Astrocyte (in vitro differentiated cells and primary cell): Measurements from ENCODE around the gene BORCS5. TPM values are rescaled to one million over a fixed set of nuclear protein-coding genes. Genes with fewer than 3 reads are reported as not detected.

Experiments
- DNase-seq: peaks from one replicate; pipeline ENCODE4 v3.0.0-alpha.2; 2010; ENCODE audit warnings: low read depth
- FAIRE-seq: peaks from 2 replicates; lab custom pipeline; 2011; peaks lifted over from hg19 to GRCh38; lab: Jason Lieb, UNC
- H2AFZ ChIP-seq: 2 replicates; pipeline ENCODE4 v1.6.0; 2012; ENCODE audit warnings: low read depth, low read length, inconsistent platforms
- H3K27ac ChIP-seq: 2 replicates; pipeline ENCODE4 v1.5.1; 2011; ENCODE audit warnings: low read depth, low read length, inconsistent platforms
- H3K27me3 ChIP-seq: 2 replicates; pipeline ENCODE4 v1.6.0; 2011; ENCODE audit warnings: low read length, inconsistent platforms; ENCODE audit not compliant: insufficient read depth
- H3K36me3 ChIP-seq: 2 replicates; pipeline ENCODE4 v1.5.1; 2011; ENCODE audit warnings: low read length, inconsistent platforms; ENCODE audit not compliant: insufficient read depth
- H3K4me1 ChIP-seq: 2 replicates; pipeline ENCODE4 v1.5.1; 2011; ENCODE audit warnings: low read length, inconsistent platforms; ENCODE audit not compliant: insufficient read depth
- H3K4me2 ChIP-seq: 2 replicates; pipeline ENCODE4 v1.6.0; 2012; ENCODE audit warnings: low read length, inconsistent platforms
- H3K4me3 ChIP-seq: 2 replicates; pipeline ENCODE4 v1.5.1; 2011; ENCODE audit warnings: low read depth, mild to moderate bottlenecking, low read length, inconsistent platforms; ENCODE audit not compliant: insufficient read depth
- H3K79me2 ChIP-seq: 2 replicates; pipeline ENCODE4 v1.6.0; 2012; ENCODE audit warnings: mild to moderate bottlenecking, low read length, inconsistent platforms; ENCODE audit not compliant: insufficient read depth
- H3K9ac ChIP-seq: 2 replicates; pipeline ENCODE4 v1.6.0; 2012; ENCODE audit warnings: mild to moderate bottlenecking, low read length, inconsistent platforms
- H3K9me3 ChIP-seq: 2 replicates; pipeline ENCODE4 v1.5.1; 2012; ENCODE audit warnings: low read depth, mild to moderate bottlenecking, low read length, inconsistent platforms; ENCODE audit not compliant: insufficient read depth
- H4K20me1 ChIP-seq: 2 replicates; pipeline ENCODE4 v1.6.0; 2012; ENCODE audit warnings: low read length, inconsistent platforms; ENCODE audit not compliant: insufficient read depth
- H3K27ac Mint-ChIP-seq: one replicate; pipeline ENCODE4 v1.8.0; 2021; ENCODE audit warnings: mild to moderate bottlenecking, mixed read lengths; ENCODE audit not compliant: unreplicated experiment
- H3K27me3 Mint-ChIP-seq: one replicate; pipeline ENCODE4 v1.8.0; 2021; ENCODE audit warnings: low read depth, mixed read lengths; ENCODE audit not compliant: unreplicated experiment
- H3K36me3 Mint-ChIP-seq: one replicate; pipeline ENCODE4 v1.8.0; 2021; ENCODE audit warnings: low read depth, mixed read lengths; ENCODE audit not compliant: unreplicated experiment
- H3K4me1 Mint-ChIP-seq: one replicate; pipeline ENCODE4 v1.8.0; 2021; ENCODE audit warnings: low read depth, mixed read lengths; ENCODE audit not compliant: unreplicated experiment
- H3K4me3 Mint-ChIP-seq: one replicate; pipeline ENCODE4 v1.8.0; 2021; ENCODE audit warnings: mild to moderate bottlenecking, moderate library complexity, mixed read lengths; ENCODE audit not compliant: unreplicated experiment
- H3K9me3 Mint-ChIP-seq: one replicate; pipeline ENCODE4 v1.8.0; 2021; ENCODE audit warnings: mild to moderate bottlenecking, mixed read lengths; ENCODE audit not compliant: unreplicated experiment
- CTCF ChIP-seq: IDR thresholded peaks from 2 replicates; pipeline ENCODE4 v1.5.1; 2011; ENCODE audit warnings: low read depth, mild to moderate bottlenecking, inconsistent platforms, low read length, moderate library complexity; ENCODE audit not compliant: insufficient read depth
- EZH2 ChIP-seq: IDR thresholded peaks from 2 replicates; pipeline ENCODE4 v1.6.1; 2012; ENCODE audit warnings: mild to moderate bottlenecking, low read length, inconsistent platforms; ENCODE audit not compliant: insufficient read depth
- total RNA-seq: library from RNA; stranded (reverse); gene quantifications from 2 replicates; pipeline ENCODE4 v1.2.1, GENCODE V29; 2021

Gene BORCS5
- total RNA-seq, 1 donor from 2014 or later, result 8.1 TPM

DNA sequence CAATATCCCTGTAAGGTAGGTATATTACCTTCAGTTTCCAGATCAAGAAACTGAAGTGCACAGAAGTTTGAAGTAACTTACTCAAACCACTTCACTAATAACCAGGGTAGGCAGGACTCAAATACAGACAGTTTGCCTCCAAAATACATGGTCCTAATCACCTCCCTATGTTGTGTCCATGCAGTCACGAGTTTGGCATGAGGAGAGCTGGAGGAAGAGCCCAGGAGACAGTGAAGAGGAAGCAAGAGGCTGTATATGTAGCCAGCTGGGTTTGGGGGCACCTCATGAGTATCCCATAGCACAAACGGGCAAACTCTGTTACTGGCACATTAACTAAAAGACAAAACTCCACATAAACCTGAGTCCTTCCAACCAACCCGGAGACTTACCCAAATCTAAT lies 126.6 kb downstream of the BORCS5 start:
- TF ChIP-seq EZH2 (no peak), CTCF (no peak)
- Histone ChIP-seq H3K27me3 (no peaks in the 10 kb centered on the region), H3K36me3 (peaks cover 19% of the 10 kb centered on the region), H3K4me1 (peaks cover 10% of the 10 kb centered on the region), H3K79me2 (no peaks in the 10 kb centered on the region), H3K9ac (no peak overlapping the region), H3K9me3 (no peaks in the 10 kb centered on the region), H3K4me2 (no peak overlapping the region), H3K27ac (no peak overlapping the region), H4K20me1 (peaks cover 13% of the 10 kb centered on the region), H3K4me3 (no peak overlapping the region), H2AFZ (no peak overlapping the region)
- Mint-ChIP-seq H3K9me3 (no peaks in the 10 kb centered on the region), H3K4me1 (peaks cover 17% of the 10 kb centered on the region), H3K27me3 (no peaks in the 10 kb centered on the region), H3K4me3 (no peak overlapping the region), H3K36me3 (peaks cover 13% of the 10 kb centered on the region), H3K27ac (no peak overlapping the region)
- DNase-seq, result no peak
- FAIRE-seq, result no peak

- no peak overlapping the region for H3K27ac Mint-ChIP-seq
- no peaks in the 10 kb centered on the region for H3K27me3 Mint-ChIP-seq
- peaks cover 16% of the 10 kb centered on the region for H3K36me3 ChIP-seq
- no peak overlapping the region for H3K4me2 ChIP-seq
- H3K4me1 Mint-ChIP-seq, result peaks cover 18% of the 10 kb centered on the region
- FAIRE-seq (no peak), DNase-seq (no peak)
- TF ChIP-seq CTCF (no peak), EZH2 (no peak)
- H3K9me3 Mint-ChIP-seq, result no peaks in the 10 kb centered on the region
- H3K9me3 ChIP-seq, result no peaks in the 10 kb centered on the region
- no peak overlapping the region for H3K4me3 Mint-ChIP-seq
- H3K36me3 Mint-ChIP-seq, result peaks cover 6% of the 10 kb centered on the region
- peaks cover 8% of the 10 kb centered on the region for H4K20me1 ChIP-seq
- H3K79me2 ChIP-seq, result no peaks in the 10 kb centered on the region
- H3K4me3 ChIP-seq, result no peak overlapping the region
- H2AFZ ChIP-seq, result no peak overlapping the region
- no peaks in the 10 kb centered on the region for H3K27me3 ChIP-seq
- H3K27ac ChIP-seq, result no peak overlapping the region
- peaks cover 10% of the 10 kb centered on the region for H3K4me1 ChIP-seq
- no peak overlapping the region for H3K9ac ChIP-seq
These were observed 129.9 kb downstream of the BORCS5 start for GRCh38 chr12:12486661-12487240.

DNA sequence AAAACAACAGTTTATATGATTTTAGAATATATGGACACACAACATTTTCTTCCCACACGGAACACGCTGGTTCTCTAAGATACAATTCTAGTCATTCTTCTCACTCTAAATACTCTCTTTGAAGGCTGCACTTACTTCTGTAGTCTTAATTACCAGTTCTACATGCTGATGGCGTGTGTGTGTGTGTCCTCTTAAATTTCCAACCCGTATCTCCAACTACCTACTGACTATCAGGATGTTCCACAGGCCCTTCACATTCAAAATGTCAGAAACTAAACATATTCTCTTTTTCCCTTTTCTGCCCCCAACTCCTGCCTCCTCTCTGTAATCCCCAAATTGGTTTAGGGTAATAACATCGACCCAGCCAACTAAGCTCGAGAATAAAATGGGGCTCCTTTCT lies 130.6 kb downstream of the BORCS5 start:
- Histone ChIP-seq H3K4me1 (peaks cover 10% of the 10 kb centered on the region), H3K79me2 (no peaks in the 10 kb centered on the region), H3K9me3 (no peaks in the 10 kb centered on the region), H3K4me3 (no peak overlapping the region), H3K4me2 (no peak overlapping the region), H3K36me3 (peaks cover 12% of the 10 kb centered on the region), H4K20me1 (peaks cover 8% of the 10 kb centered on the region), H2AFZ (no peak overlapping the region), H3K27me3 (no peaks in the 10 kb centered on the region), H3K27ac (no peak overlapping the region), H3K9ac (no peak overlapping the region)
- H3K4me1 Mint-ChIP-seq, result peaks cover 18% of the 10 kb centered on the region
- peaks cover 3% of the 10 kb centered on the region for H3K36me3 Mint-ChIP-seq
- TF ChIP-seq EZH2 (no peak), CTCF (no peak)
- no peak overlapping the region for H3K4me3 Mint-ChIP-seq
- no peaks in the 10 kb centered on the region for H3K9me3 Mint-ChIP-seq
- H3K27ac Mint-ChIP-seq, result no peak overlapping the region
- FAIRE-seq (no peak), DNase-seq (no peak)
- no peaks in the 10 kb centered on the region for H3K27me3 Mint-ChIP-seq
